HepG2 (cell line): Measurements from ENCODE around the gene NUDT17. TPM values are rescaled to one million over a fixed set of nuclear protein-coding genes. Genes with fewer than 3 reads are reported as not detected.

Experiments used
- ARNT ChIP-seq: fragments of 450-650 bp; IDR thresholded peaks from 2 replicates; pipeline ENCODE4 v1.6.1; 2017
- CHCHD3 ChIP-seq: sonication (generic); formaldehyde crosslinking; IDR thresholded peaks from 2 replicates; pipeline ENCODE4 v1.8.0; 2022; ENCODE audit warnings: mild to moderate bottlenecking, missing genetic modification reagents, moderate library complexity
- MXI1 ChIP-seq: IDR thresholded peaks from 3 replicates; pipeline ENCODE4 v1.6.1; 2012; ENCODE audit warnings: low read depth, low read length, inconsistent platforms, borderline replicate concordance
- PAWR ChIP-seq: sonication (generic); formaldehyde crosslinking; IDR thresholded peaks from 2 replicates; pipeline ENCODE4 v1.4.0; 2020; ENCODE audit warnings: missing genetic modification reagents, mild to moderate bottlenecking, borderline replicate concordance
- POLR2G ChIP-seq: fragments of 200-400 bp; formaldehyde crosslinking; IDR thresholded peaks from 2 replicates; pipeline ENCODE4 v1.6.1; 2018; ENCODE audit warnings: mild to moderate bottlenecking, low read depth, low read length, moderate library complexity
- SATB2 ChIP-seq: sonication (generic); formaldehyde crosslinking; IDR thresholded peaks from 2 replicates; pipeline ENCODE4 v1.5.0; 2020; ENCODE audit warnings: missing genetic modification reagents
- SMAD9 ChIP-seq: sonication (generic); formaldehyde crosslinking; IDR thresholded peaks from 2 replicates; pipeline ENCODE4 v1.5.1; 2020; ENCODE audit warnings: mild to moderate bottlenecking, missing genetic modification reagents
- U2AF1 ChIP-seq: fragments of 200-400 bp; formaldehyde crosslinking; optimal IDR thresholded peaks from 2 replicates; pipeline ENCODE3; 2017; ENCODE audit warnings: mild to moderate bottlenecking, low read depth, low read length
- ZNF552 ChIP-seq: sonication (generic); formaldehyde crosslinking; IDR thresholded peaks from 2 replicates; pipeline ENCODE4 v1.9.0; 2022; ENCODE audit warnings: missing genetic modification reagents, mild to moderate bottlenecking, borderline replicate concordance
- ZNF572 ChIP-seq: sonication (generic); formaldehyde crosslinking; IDR thresholded peaks from 2 replicates; pipeline ENCODE4 v1.5.1; 2020; ENCODE audit warnings: mild to moderate bottlenecking, missing genetic modification reagents
- ZNF672 ChIP-seq: sonication (generic); formaldehyde crosslinking; IDR thresholded peaks from 2 replicates; pipeline ENCODE4 v1.8.1; 2022; ENCODE audit warnings: missing genetic modification reagents
- ZNF792 ChIP-seq: IDR thresholded peaks from 2 replicates; pipeline ENCODE4 v1.6.1; 2016
- ZSCAN12 ChIP-seq: sonication (generic); formaldehyde crosslinking; IDR thresholded peaks from 2 replicates; pipeline ENCODE4 v1.9.0; 2021; ENCODE audit warnings: mild to moderate bottlenecking, missing genetic modification reagents
- polyA plus RNA-seq, 8 experiments: library from polyadenylated mRNA; depleted of rRNA in 3 of 8; stranded (reverse) in 7 of 8; unstranded in 1 of 8; fragments of >200 nt; fragmentation: Illumina TruSeq in 4 of 8; extraction: Trizol in 4 of 8; gene quantifications; 2 replicates each; pipeline versions ENCODE4 v1.2.1 to v1.2.3, GENCODE V29; 2011 to 2016; ENCODE audit warnings: low read depth in 4 of 8, missing spikeins in 1 of 8, mixed read lengths in 1 of 8; ENCODE audit not compliant: insufficient read depth in 1 of 8
- total RNA-seq, 5 experiments: library from RNA; depleted of rRNA; stranded (reverse); fragments of >200 nt; fragmentation: Illumina TruSeq; extraction: Trizol; gene quantifications; 2 replicates each; pipeline ENCODE4 v1.2.3, GENCODE V29; 2016; ENCODE audit warnings: low read depth in 1 of 5
- TF ChIP-seq, protein P1 (sequence below): IDR thresholded peaks from 2 replicates; pipeline ENCODE4 v1.6.1; 2016; ENCODE audit warnings: mild to moderate bottlenecking, missing biosample characterization, missing genetic modification reagents
- TF ChIP-seq, protein P2 (sequence below): sonication (generic); formaldehyde crosslinking; IDR thresholded peaks from 2 replicates; pipeline ENCODE4 v1.8.1; 2023; ENCODE audit warnings: missing genetic modification reagents, mild to moderate bottlenecking, borderline replicate concordance
- TF ChIP-seq, protein P3 (sequence below): IDR thresholded peaks from 2 replicates; pipeline ENCODE4 v1.6.1; 2016; ENCODE audit warnings: low read depth, control low read depth
- TF ChIP-seq, protein P4 (sequence below): sonication (generic); formaldehyde crosslinking; IDR thresholded peaks from 2 replicates; pipeline ENCODE4 v1.8.0; 2022; ENCODE audit warnings: mild to moderate bottlenecking, missing genetic modification reagents
- TF ChIP-seq, protein P5 (sequence below): sonication (generic); formaldehyde crosslinking; IDR thresholded peaks from 2 replicates; pipeline ENCODE4 v1.4.0; 2020; ENCODE audit warnings: missing genetic modification reagents
- TF ChIP-seq, protein P6 (sequence below): sonication (generic); formaldehyde crosslinking; IDR thresholded peaks from 2 replicates; pipeline ENCODE4 v1.5.0; 2020; ENCODE audit warnings: missing genetic modification reagents
- TF ChIP-seq, protein P7 (sequence below): sonication (generic); formaldehyde crosslinking; IDR thresholded peaks from 2 replicates; pipeline ENCODE4 v1.8.0; 2022; ENCODE audit warnings: missing genetic modification reagents, mild to moderate bottlenecking, inconsistent platforms, borderline replicate concordance

The NUDT17 gene
- total and polyA plus RNA-seq, 2 of the 13 experiments (the other 11 are each of a cell fraction or from before 2014, with no cell fraction given): 2.6 to 5.8 TPM

DNA sequence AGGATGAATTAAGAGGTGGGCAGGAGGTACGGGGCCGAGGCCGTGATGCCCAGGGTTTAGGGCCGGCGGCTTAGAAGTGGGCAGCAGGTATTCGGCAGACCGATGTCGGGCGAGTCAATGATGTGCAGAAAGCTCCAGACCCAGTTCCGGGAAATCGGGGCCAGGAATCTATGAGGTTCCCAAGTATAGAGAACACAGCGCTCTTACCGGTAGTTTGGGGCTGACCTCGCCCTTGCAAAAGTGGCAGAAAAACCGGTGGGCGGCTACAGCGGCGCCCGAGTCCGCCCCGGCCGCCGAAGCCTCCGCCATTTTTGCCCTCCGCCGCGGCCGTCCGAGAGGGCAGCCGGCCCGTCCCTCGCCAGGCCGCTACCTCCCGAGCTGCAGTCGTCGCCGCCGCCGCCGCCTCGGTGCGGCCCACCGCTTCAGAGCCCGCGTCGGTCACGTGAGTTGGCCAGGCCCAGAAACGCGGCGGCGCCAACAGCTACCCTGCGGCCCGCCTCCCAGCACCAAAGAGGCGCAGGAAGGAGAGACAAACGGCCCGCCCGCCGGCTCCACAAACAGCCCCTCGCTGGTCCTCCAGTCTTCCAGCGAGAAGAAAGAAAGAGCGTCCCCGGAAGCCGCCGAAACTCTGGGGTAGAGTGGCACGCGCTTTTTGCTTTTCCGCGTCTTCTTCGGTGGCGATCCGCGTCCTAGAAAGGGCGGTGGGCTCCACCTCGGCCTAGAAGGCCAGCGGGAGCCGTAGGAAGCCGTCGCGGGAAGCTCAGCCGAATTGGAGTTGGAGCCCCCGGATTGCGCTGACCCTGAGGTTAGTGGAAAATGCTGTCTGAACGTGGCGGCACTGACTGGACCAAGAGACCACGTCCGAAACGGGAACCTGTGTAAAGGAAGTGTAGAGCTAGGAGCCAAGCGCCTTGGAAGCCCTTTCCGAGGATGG, 21.6 kb upstream of the NUDT17 start, which contains the start of the genes POLR3C and RNF115 (continued):
- TF ChIP-seq, protein P1, sequence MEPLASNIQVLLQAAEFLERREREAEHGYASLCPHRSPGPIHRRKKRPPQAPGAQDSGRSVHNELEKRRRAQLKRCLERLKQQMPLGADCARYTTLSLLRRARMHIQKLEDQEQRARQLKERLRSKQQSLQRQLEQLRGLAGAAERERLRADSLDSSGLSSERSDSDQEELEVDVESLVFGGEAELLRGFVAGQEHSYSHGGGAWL (CRISPR knock-in tag): peak; percentile 79
- TF ChIP-seq PAWR (no peak), ZSCAN12 (CRISPR knock-in tag) (0 out of 2 replicates have a peak, but pooled peaks have one; percentile 45), ZNF552 (CRISPR knock-in tag) (no peak), U2AF1 (peak; percentile 89), ZNF672 (CRISPR knock-in tag) (no peak), MXI1 (no peak; the same call in 2 of the 3 replicates), SATB2 (CRISPR knock-in tag) (0 out of 2 replicates have a peak, but pooled peaks have one; percentile 56), ZNF572 (CRISPR knock-in tag) (0 out of 2 replicates have a peak, but pooled peaks have one; percentile 82), ARNT (no peak), ZNF792 (0 out of 2 replicates have a peak, but pooled peaks have one; percentile 21), POLR2G (peak; percentile 96), CHCHD3 (CRISPR knock-in tag) (no peak), SMAD9 (CRISPR knock-in tag) (no peak)
- TF ChIP-seq, protein P2, sequence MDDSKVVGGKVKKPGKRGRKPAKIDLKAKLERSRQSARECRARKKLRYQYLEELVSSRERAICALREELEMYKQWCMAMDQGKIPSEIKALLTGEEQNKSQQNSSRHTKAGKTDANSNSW: peak; percentile 29; the same call in 1 of the 2 replicates
- TF ChIP-seq, protein P3, sequence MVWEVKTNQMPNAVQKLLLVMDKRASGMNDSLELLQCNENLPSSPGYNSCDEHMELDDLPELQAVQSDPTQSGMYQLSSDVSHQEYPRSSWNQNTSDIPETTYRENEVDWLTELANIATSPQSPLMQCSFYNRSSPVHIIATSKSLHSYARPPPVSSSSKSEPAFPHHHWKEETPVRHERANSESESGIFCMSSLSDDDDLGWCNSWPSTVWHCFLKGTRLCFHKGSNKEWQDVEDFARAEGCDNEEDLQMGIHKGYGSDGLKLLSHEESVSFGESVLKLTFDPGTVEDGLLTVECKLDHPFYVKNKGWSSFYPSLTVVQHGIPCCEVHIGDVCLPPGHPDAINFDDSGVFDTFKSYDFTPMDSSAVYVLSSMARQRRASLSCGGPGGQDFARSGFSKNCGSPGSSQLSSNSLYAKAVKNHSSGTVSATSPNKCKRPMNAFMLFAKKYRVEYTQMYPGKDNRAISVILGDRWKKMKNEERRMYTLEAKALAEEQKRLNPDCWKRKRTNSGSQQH (CRISPR knock-in tag): 0 out of 2 replicates have a peak, but pooled peaks have one; percentile 76
- TF ChIP-seq, protein P4, sequence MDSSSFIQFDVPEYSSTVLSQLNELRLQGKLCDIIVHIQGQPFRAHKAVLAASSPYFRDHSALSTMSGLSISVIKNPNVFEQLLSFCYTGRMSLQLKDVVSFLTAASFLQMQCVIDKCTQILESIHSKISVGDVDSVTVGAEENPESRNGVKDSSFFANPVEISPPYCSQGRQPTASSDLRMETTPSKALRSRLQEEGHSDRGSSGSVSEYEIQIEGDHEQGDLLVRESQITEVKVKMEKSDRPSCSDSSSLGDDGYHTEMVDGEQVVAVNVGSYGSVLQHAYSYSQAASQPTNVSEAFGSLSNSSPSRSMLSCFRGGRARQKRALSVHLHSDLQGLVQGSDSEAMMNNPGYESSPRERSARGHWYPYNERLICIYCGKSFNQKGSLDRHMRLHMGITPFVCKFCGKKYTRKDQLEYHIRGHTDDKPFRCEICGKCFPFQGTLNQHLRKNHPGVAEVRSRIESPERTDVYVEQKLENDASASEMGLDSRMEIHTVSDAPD: no peak
- TF ChIP-seq, protein P5, sequence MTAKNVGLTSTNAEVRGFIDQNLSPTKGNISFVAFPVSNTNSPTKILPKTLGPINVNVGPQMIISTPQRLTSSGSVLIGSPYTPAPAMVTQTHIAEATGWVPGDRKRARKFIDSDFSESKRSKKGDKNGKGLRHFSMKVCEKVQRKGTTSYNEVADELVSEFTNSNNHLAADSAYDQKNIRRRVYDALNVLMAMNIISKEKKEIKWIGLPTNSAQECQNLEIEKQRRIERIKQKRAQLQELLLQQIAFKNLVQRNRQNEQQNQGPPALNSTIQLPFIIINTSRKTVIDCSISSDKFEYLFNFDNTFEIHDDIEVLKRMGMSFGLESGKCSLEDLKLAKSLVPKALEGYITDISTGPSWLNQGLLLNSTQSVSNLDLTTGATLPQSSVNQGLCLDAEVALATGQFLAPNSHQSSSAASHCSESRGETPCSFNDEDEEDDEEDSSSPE: peak; percentile 82; the same call in 1 of the 2 replicates
- TF ChIP-seq, protein P6, sequence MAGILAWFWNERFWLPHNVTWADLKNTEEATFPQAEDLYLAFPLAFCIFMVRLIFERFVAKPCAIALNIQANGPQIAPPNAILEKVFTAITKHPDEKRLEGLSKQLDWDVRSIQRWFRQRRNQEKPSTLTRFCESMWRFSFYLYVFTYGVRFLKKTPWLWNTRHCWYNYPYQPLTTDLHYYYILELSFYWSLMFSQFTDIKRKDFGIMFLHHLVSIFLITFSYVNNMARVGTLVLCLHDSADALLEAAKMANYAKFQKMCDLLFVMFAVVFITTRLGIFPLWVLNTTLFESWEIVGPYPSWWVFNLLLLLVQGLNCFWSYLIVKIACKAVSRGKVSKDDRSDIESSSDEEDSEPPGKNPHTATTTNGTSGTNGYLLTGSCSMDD (CRISPR knock-in tag): no peak
- TF ChIP-seq, protein P7, sequence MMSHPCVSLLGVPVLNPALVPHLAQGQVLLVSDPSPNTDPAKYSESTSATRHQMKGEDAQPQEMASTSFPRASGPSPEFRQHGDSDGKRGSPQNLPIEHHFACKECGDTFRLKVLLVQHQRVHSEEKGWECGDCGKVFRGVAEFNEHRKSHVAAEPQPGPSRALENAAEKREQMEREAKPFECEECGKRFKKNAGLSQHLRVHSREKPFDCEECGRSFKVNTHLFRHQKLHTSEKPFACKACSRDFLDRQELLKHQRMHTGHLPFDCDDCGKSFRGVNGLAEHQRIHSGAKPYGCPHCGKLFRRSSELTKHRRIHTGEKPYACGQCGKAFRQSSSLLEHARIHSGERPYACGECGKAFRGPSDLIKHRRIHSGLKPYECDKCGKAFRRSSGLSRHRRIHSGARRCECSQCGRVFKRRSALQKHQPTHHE (CRISPR knock-in tag): no peak; the same call in 1 of the 2 replicates
